ENCODE measurements around the gene CLEC2D. TPM values are rescaled to one million over a fixed set of nuclear protein-coding genes. Genes with fewer than 3 reads are reported as not detected.
"Not testable (repeated sequence)": the region's sequence is repeated elsewhere in the genome, so short reads cannot be mapped to it uniquely, and the experiment has no call there.

CLEC2D gene
- total RNA-seq, 1 experiment from 2014 or later = 0.34 TPM

GRCh38 chr12:9729082-9729481 is 59.6 kb downstream of the CLEC2D start:
- no peak for DNase-seq (ENCODE audit: low read depth)

GRCh38 chr12:9730011-9730410 is 60.5 kb downstream of the CLEC2D start:
- no peak for DNase-seq (ENCODE audit: low read depth)

DNA sequence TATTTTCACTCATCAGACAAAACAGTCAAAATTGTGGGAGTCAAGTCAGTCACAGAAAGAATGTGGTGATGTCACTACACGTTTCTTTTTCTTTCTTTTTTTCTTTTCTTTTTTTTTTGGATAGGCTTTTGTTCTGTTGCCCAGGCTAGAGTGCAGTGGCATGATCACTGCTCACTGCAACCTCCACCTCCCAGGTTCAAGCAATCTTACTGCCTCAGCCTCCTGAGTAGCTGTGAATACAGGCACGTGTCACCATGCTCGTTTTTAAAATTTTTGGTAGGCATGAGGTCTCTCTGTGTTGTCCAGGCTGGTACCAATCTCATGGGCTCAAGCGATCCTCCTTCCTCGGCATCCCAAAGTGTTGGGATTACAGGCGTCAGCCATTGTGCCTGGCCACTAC is 61.1 kb downstream of the CLEC2D start:
- no peak for DNase-seq (ENCODE audit: low read depth)

DNA sequence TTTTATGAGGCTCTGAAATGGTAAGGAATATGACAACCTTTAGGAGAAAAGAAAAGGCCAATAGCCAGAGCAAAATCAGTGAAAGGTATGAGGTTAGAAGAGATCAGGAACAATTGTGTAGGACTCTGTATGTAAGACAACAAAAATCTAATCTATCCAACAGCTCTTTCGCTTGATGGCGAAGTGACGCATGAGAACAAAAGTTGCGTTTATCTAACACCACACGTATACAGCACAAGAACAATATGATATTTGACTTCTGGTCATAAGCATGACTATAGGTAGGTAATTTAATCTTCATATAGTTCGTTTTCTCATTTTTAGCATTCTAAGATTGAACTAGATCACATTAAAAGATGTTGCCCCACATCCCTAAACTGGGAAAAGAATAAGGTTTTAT is 61.9 kb downstream of the CLEC2D start:
- no peak for DNase-seq (ENCODE audit: low read depth)

GRCh38 chr12:9731797-9732196 is 62.3 kb downstream of the CLEC2D start:
- DNase-seq (ENCODE audit: low read depth) = no peak

DNA sequence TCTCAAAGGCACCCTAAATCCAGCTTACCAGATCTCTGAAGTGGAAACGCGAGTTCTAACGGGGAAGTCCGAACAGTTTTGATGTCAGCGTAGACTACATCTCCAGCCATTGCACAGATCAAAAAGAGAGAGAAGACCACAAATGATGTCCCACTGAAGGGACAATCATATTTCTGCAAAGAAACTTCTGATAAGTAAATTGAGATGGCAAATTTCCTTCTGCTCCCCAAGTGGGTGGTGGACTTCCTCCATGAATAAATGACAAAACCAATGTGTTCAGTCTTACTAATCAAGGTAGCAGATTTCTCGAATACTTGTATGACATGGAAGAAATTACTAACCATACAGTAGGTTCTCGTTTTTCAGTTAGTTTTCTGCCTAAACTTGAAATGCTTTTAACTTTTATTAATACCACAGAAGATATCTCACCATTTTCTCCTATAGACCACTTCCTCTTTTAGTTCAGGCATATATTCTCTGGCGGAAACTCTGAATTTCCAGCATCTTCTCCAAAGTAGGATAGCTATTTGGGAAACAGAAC is 63.5 kb downstream of the CLEC2D start, which contains the start of gene CLECL1:
Gene CLECL1, minus strand, starts transcription at position 177 of the 541 bp plus-strand sequence.
- DNase-seq (ENCODE audit: low read depth) = no peak

- no peak for DNase-seq (ENCODE audit: low read depth)
Observed at GRCh38 chr12:9735601-9736000, 66.1 kb downstream of the CLEC2D start.

DNA sequence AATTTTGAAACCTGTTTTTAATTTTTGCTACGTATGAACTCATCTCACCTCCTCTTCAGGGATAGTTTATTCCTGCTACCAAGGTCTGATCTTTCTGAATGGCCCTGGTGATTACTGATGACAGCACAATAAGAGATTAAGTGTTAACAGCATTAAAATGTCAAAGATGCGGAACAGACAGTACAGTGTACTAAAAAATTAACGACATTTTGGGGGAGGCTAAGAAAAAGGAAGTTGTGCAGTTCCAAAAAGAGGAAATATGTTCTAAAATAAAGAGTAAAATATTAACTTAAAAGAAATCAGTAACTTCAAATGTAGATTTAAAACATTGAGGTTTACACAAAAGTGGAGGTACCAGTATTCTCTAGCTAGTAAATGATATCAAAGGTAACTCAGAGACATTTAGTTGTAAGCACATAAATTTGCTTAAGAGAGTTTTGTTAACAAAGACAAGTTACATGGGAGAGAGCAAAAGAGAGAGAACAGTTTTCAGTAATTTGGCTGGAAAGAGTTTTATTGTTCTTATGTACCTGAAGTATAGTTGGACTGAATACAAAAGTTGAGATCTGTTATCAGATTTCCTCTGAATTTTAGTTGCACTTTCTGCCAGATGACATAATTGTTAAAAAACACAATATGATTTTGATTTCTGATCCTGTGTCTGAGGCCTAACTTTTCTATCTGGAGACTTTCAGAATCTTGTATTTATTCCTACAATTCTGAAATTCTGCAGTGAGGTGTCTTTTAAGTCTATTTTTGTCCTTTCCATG is 67.6 kb downstream of the CLEC2D start:
- DNase-seq (ENCODE audit: low read depth) = no peak

- not testable (repeated sequence) for DNase-seq (ENCODE audit: low read depth)
Observed at GRCh38 chr12:9738905-9739304, 69.4 kb downstream of the CLEC2D start.

DNA sequence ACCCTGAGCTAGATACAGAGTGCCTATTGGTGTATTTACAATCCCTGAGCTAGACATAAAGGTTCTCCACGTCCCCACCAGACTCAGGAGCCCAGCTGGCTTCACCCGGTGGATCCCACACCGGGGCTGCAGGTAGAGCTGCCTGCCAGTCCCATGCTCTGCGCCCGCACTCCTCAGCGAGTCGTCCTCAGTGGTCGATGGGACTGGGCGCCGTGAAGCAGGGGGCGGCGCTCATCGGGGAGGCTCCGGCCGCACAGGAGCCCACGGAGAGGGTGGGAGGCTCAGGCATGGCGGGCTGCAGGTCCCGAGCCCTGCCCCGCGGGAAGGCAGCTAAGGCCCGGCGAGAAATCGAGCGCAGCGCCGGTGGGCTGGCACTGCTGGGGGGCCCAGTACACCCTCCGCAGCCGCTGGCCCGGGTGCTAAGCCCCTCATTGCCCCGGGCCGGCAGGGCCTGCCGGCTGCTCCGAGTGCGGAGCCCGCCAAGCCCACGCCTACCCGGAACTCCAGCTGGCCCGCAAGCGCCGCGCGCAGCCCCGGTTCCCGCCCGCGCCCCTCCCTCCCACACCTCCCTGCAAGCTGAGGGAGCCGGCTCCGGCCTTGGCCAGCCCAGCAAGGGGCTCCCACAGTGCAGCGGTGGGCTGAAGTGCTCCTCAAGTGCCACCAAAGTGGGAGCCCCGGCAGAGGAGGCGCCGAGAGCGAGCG is 70.0 kb downstream of the CLEC2D start:
- DNase-seq (ENCODE audit: low read depth) = not testable (repeated sequence)

GRCh38 chr12:9740106-9740750 is 70.7 kb downstream of the CLEC2D start:
- no peak for DNase-seq (ENCODE audit: low read depth)

DNA sequence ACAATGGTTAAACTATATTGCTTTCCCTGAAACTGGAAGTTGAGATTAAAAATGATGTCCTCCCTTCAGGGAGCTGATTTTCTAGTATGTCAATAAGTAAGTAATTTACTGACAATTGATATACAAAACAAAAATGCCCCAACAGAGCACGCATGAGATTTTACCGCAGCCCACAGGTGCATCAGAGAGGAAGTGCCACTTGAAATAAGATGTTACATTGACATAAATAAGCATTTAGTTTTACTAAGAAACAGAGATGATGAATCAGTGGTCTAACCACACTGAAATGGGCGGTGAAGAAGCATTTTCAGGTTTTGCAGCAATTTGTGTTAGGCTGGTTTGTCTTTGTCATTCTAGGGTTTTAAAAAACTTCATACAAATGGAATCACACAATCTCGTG is 72.2 kb downstream of the CLEC2D start:
- no peak for DNase-seq (ENCODE audit: low read depth)

- no peak for DNase-seq (ENCODE audit: low read depth)
Observed at GRCh38 chr12:9742661-9743060, 73.1 kb downstream of the CLEC2D start.

DNA sequence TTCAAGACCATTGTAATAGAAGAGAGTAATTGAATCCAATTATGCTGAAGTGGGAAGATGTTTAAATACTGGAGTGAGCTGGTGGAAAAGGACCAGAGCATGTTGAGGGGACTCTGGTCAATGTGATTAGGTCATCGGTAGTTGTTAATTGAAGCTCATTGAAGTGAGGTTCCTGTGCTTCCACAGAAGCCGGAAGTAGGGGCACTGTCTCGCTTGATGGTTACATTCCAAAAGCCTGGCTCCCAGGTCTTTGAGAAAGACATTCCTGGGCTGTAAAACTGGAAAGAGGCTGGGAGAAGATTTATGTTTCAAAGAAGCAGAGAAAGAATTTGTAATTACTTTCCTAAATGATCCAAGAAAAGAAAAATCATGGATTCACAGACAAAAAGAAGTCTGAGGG is 75.7 kb downstream of the CLEC2D start:
- no peak for DNase-seq (ENCODE audit: low read depth)

Other genes with a start within 250 kb of the CLEC2D start
- gene KLRB1, start 61.8 kb upstream of the CLEC2D start, total RNA-seq (2014; rRNA removed; shearing (Covaris generic)) = not detected in 2 replicates
- not detected in 2 replicates for gene CLECL1, start 63.4 kb downstream of the CLEC2D start, total RNA-seq (2014; rRNA removed; shearing (Covaris generic))
- gene CD69, start 91.2 kb downstream of the CLEC2D start, total RNA-seq (2014; rRNA removed; shearing (Covaris generic)) = 0.12 and 0.57 TPM in 2 replicates
- gene KLRF1, start 157.8 kb downstream of the CLEC2D start, total RNA-seq (2014; rRNA removed; shearing (Covaris generic)) = not detected in 2 replicates
- gene CLEC2B, start 199.6 kb downstream of the CLEC2D start, total RNA-seq (2014; rRNA removed; shearing (Covaris generic)) = 0.60 and 1.3 TPM in 2 replicates
- not detected in 2 replicates for gene KLRF2, start 211.8 kb downstream of the CLEC2D start, total RNA-seq (2014; rRNA removed; shearing (Covaris generic))